Suppressor macrophage treated with lipopolysaccharide for 1 hour (primary cell): ENCODE data around the gene TMED8.
A peak's percentile ranks its signal among the peaks of the same experiment; 100 is the strongest.
"Not testable (repeated sequence)": the region's sequence is repeated elsewhere in the genome, so short reads cannot be mapped to it uniquely, and the experiment has no call there.

Experiments
- DNase-seq, 3 donors: peaks; one replicate each; pipeline ENCODE4 v3.0.0-alpha.2; 2020 to 2022

Gene TMED8

GRCh38 chr14:77359626-77360025 lies 17.3 kb downstream of the TMED8 start:
- DNase-seq, result no peak

- DNase-seq, result no peak
These were observed 20.0 kb downstream of the TMED8 start for GRCh38 chr14:77356899-77357298.

- DNase-seq, result no peak
These were observed 21.1 kb downstream of the TMED8 start for GRCh38 chr14:77355811-77356210.

GRCh38 chr14:77353469-77354141 lies 23.3 kb downstream of the TMED8 start:
- no peak for DNase-seq

GRCh38 chr14:77347751-77348150 lies 29.1 kb downstream of the TMED8 start:
- peak; percentile 62 to 90 (median 88) for DNase-seq

- DNase-seq, result no peak
These were observed 30.4 kb downstream of the TMED8 start for GRCh38 chr14:77346495-77346894.

GRCh38 chr14:77344377-77344996 lies 32.4 kb downstream of the TMED8 start:
- DNase-seq, result peak in 1 of 3 donors; percentile 16

- no peak for DNase-seq
These were observed 33.2 kb downstream of the TMED8 start for GRCh38 chr14:77343662-77344061.

GRCh38 chr14:77342726-77343397 lies 34.0 kb downstream of the TMED8 start:
- DNase-seq, result no peak

- no peak for DNase-seq
These were observed 36.5 kb downstream of the TMED8 start for GRCh38 chr14:77340389-77340788.

GRCh38 chr14:77339407-77339806 lies 37.5 kb downstream of the TMED8 start:
- DNase-seq, result peak in 2 of 3 donors; percentile 26 to 37

GRCh38 chr14:77338302-77338701 lies 38.6 kb downstream of the TMED8 start:
- DNase-seq, result no peak

- DNase-seq, result no peak
These were observed 39.0 kb downstream of the TMED8 start for GRCh38 chr14:77337880-77338279.

GRCh38 chr14:77337255-77337654 lies 39.6 kb downstream of the TMED8 start:
- not testable (repeated sequence) for DNase-seq

GRCh38 chr14:77335576-77335975 lies 41.3 kb downstream of the TMED8 start:
- no peak for DNase-seq

GRCh38 chr14:77329872-77330271 lies 47.0 kb downstream of the TMED8 start:
- no peak for DNase-seq

- DNase-seq, result no peak
These were observed 49.8 kb downstream of the TMED8 start for GRCh38 chr14:77327111-77327510.

GRCh38 chr14:77325746-77326094 lies 51.2 kb downstream of the TMED8 start:
- no peak for DNase-seq

- no peak for DNase-seq
These were observed 51.8 kb downstream of the TMED8 start for GRCh38 chr14:77324816-77325745.

- DNase-seq, result no peak
These were observed 52.6 kb downstream of the TMED8 start for GRCh38 chr14:77324289-77324688.

GRCh38 chr14:77323571-77323970 lies 53.3 kb downstream of the TMED8 start:
- DNase-seq, result no peak

- no peak for DNase-seq
These were observed 53.9 kb downstream of the TMED8 start for GRCh38 chr14:77322951-77323350.

GRCh38 chr14:77322250-77322902 lies 54.5 kb downstream of the TMED8 start:
- DNase-seq, result no peak
